IPS-NIHi7 (cell line): Measurements from ENCODE around the gene ACTA1.
"Not testable (repeated sequence)": the region's sequence is repeated elsewhere in the genome, so short reads cannot be mapped to it uniquely, and the experiment has no call there.

Experiments used
- DNase-seq: peaks from one replicate; pipeline ENCODE4 v3.0.0; 2012; ENCODE audit warnings: mixed read lengths; ENCODE audit errors: extremely low spot score

Gene ACTA1

DNA sequence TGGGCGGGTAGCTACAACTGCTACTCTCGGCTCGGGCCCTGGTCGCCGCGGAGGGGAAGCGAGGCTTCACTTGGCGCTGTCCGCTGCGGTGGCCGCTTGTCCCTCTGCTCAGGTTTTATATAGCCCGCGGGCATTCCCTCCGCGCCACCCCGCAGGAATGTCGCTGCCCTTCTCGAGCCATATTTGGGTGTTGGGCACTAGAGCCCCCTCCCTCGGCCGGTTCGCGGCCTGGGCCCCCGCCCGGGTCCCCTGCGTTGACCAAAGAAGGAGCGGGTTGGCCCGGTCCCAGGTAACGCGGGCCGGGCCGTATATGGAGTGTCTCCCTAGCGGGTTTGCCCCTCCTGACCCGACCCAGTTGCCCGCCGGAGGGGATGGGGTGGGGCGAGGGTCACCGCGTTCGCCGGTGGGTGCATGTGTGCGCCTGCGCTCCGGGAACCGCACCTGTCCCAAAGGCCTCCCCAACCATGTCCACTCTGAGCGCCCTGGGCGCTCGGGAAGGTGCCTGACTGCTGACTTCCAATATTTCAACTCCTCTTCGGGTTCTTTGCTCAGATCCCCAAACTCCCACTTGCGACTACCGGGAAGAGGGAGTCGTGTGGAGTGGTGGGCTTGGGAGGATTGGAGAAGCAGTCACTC, at the start of gene ACTA1:
Gene ACTA1, minus strand, starts transcription at position 90 of the 636 bp plus-strand sequence. CDS start 979 bp downstream, outside the sequence.
- DNase-seq, result peak; percentile 61

DNA sequence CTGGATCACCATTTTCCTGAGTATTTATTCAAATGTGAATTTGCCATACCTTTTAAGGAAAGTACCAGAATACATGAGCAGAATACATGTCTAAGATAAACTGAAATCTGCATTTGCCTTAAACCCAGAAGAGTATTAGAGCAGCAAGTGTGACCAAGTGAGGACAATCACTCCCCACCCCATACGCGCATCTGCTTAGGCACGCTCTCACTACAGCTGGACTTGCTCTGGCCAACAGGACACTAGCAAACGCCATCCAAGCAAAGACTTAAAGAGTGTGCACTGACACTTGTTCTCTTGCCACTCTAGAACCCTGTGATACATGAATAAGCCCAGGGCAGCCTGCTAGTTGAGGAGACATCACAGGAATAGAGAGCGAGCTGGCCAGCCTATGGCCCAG, 48.6 kb upstream of the ACTA1 start:
- no peak for DNase-seq

- no peak for DNase-seq
Measured at GRCh38 chr1:229480495-229480894, 46.6 kb upstream of the ACTA1 start.

DNA sequence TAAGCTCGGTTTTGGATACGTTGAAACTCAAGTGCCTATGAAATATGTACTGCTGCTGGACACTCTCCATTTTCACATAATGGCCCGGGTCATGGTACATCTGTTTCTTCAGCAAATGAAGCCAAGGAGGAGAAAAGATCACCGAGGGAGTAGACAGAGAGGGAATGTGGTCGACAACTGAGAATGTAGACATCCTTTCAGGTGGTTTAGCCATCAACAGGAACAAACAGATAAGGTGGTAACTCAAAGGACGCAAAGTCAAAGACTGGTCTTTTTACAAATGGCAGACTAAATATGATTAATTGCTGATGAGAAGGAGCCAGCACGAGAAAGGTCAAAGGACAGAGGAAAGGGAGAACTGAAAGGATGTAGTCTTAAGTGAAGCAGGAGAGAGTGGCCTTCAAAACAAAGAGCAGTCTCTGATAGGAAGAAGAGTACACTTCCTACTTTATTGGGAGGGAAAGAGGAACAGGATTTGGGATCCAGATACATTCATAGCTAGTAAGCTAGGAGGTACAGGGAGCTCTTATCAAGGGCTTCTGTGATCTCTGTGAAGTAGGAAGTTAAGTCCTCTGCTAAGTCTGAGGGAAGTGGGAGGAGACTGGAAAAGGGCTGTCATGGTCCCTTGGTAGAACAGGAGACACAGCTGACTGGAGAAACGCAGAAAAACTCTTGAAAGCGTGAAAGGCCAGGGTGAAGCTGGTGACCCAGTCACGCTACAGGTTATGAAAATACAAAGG, 45.9 kb upstream of the ACTA1 start:
- no peak for DNase-seq

DNA sequence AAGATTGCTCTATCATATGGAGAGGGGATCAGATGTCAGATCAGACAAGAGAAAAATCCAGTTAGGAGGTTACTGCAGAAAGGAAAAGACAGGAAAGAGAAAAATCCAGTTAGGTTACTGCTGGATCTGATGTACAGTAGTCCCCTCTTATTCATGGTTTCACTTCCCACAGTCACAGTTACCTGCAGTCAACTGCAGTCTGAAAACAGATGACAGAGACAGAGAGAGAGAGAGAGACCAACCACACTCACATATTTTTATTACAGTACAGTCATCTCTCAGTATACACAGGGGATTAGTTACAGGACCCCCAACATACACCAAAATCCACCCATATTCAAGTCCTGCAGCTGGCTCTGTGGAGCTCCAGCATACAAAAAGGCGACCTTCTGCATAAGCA, 45.0 kb upstream of the ACTA1 start:
- DNase-seq, result no peak

DNA sequence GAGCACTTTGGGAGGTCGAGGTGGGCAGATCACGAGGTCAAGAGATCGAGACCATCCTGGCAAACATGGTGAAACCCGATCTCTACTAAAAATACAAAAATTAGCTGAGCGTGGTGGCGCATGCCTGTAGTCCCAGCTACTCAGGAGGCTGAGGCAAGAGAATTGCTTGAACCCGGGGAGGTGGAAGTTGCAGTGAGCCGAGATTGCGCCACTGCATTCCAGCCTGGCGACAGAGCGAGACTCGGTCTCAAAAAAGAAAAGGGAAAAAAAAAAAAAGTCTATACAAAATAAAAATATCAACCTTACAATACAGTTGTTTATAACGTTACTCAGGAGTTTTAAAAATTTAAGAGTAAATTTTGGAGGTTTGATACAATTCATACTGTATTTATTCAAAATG, 42.0 kb upstream of the ACTA1 start:
- not testable (repeated sequence) for DNase-seq

GRCh38 chr1:229474509-229474908, 40.6 kb upstream of the ACTA1 start:
- DNase-seq, result no peak

- DNase-seq, result no peak
Measured at GRCh38 chr1:229471175-229471574, 37.3 kb upstream of the ACTA1 start.

DNA sequence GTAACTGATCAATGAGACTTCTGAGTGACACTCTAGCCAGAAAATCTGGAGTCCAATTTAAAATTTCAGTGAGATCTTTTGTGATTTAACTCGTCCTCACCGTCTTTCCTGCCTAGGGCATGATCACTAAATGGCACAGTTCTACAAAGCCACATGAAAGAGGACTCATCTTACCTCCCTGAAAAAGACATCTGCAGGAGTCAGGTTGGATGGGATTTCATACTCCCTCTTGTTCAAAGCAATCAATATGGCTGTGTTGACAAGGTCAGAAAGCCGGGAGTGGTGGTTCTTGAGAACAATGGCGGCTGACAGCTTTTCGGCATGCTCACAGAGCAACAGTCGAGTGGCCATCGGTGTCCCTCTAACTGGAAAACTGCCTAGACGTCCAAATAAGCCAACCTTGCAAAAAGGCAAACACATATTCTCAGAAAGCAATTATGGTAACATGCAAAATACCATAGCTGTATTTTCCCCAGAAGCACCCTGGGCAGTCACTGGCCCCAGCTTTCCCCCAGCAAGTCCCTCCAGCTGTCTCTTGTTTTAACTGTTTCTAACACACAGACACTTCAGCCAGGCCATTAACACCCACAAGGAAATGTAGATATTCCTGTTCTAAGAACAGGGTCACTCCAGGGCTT, 36.6 kb upstream of the ACTA1 start:
- no peak for DNase-seq

GRCh38 chr1:229466887-229467286, 33.0 kb upstream of the ACTA1 start:
- DNase-seq, result no peak

DNA sequence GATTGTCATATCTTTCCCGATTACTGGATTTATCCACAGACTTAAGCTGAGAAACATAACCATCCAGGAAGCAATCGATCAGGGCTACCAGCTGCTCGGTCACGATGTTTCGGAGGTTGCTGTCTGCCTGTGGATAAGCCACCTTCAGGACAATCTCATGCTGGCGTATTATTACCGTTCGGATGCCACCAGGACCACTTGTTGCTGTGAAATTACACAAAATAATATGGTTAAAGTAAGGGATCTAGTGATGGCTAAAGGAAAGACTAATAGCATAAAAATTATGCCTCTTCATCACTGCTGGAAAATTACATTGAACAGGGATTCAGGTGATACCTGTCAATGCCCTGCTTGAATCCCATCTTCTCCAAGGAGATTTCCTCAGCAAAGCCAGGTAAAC, 30.8 kb upstream of the ACTA1 start:
- DNase-seq, result no peak

DNA sequence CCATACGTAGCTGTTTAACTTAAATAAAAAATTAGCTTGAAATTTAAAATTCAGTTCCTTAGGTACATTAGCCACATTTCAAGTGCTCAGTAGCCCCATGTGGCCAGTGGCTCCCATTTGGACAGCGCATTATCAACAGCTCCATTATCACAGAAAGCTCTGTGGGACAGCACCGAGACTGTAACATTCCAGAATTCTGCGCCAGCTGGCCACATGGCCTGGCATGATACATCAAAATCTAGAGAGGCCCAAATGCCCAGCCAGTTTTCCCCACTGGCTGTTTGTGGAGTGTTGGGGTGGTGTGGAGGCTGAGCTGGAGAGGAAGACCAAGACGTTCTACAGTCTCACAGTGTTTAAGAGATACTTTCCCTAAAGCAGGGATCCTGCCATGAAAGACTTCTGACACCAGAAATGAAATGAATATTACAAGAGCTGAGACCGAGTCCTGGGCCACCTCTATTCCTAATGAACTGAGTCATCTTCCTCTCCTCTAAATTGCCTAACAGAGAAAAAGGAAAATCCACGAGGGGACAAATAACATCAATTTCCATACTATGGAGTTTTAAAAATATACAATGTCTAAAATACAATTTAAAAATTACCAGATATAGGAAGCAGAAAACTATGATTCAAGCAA, 27.3 kb upstream of the ACTA1 start:
- DNase-seq, result no peak

GRCh38 chr1:229459815-229460214, 25.9 kb upstream of the ACTA1 start:
- DNase-seq, result no peak

GRCh38 chr1:229457436-229457835, 23.5 kb upstream of the ACTA1 start:
- no peak for DNase-seq

DNA sequence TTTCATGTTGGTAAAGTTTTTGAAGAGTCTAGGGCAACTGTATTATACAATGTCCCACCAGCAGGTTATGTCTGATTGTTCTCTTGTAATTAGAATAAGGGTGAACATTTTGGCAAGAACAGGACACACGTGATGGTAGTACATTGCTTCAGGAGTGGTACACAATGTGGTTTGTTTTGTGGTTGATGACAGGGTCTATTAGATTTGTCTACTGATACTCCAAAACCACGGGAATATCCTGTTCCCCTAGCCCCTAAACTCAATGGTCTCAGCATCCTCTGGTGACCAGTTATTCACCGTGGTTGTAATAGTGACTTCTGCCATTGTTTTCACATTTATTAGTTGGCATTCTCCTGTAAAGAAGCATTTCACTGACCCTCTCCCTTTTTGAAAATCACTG, 22.1 kb upstream of the ACTA1 start:
- no peak for DNase-seq

DNA sequence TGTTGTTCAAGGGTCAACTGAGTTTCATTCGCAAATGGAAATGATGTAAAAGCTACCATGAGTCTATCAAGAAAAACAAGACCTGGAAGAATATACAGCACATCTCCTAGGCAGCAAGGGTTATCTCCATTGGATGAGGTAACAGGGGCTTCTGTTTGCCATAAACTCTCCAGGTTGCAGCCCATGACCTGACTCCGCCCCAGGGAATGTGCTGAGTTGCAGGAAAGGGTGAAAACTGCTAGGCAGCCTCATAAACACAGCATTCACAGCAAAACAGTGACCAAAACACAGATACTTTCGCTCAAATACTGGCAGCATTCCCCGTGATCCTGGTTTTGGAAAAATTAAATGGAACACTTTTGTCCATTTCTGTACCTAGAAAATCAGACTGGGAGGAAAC, 20.2 kb upstream of the ACTA1 start:
- peak; percentile 33 for DNase-seq

- DNase-seq, result peak; percentile 28
Measured at GRCh38 chr1:229452956-229453801, 19.3 kb upstream of the ACTA1 start.

DNA sequence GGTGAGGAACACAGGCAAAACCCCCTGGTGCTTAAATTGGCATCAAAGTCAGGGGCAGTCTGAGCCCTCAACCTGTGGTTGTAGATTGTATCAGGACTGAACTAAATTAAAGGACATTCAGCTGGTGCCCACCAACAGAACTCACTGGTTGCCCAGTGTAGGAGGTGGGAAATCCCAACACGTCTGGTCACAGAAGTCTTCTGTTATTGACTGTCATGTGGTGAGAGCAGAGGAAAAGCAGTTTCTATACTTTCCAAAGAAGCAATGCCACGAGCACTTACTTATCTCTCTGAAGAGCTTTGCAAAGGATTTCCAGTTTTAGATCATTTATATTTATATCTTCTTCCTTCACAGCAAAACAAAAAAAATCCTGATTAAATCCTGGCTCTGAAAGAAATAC, 15.0 kb upstream of the ACTA1 start:
- DNase-seq, result no peak

GRCh38 chr1:229448354-229448753, 14.5 kb upstream of the ACTA1 start:
- DNase-seq, result no peak

DNA sequence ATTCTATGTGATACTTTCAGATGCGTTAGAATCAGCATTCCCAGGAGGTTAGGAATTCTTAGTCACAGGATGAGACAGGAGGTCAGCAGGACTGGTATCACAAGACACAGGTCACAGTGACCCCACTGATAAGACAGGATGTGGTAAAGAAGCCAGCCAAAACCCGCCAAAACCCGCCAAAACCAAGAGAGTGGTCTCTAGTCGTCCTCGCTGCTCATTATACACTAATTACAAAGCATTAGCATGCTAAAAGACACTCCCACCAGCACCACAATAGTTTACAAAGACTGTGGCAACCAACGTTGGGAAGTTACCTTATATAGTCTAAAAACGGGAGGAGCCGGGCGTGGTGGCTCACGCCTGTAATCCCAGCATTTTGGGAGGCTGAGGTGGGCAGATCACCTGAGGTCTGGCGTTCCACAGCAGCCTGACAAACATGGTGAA, 13.9 kb upstream of the ACTA1 start:
- DNase-seq, result no peak

GRCh38 chr1:229445828-229446227, 11.9 kb upstream of the ACTA1 start:
- no peak for DNase-seq
